ENCODE results near the gene PRR36.

Gene PRR36

GRCh38 chr19:7915250-7916102 lies 41.3 kb upstream of the PRR36 start:
- no peak for TF ChIP-seq CTCF (IDR thresholded peaks at IDR 0.05; ENCODE audit: extremely low read depth, missing control alignments)
- no peak for DNase-seq (ENCODE audit: low spot score)

- DNase-seq (ENCODE audit: low spot score), result no peak
Measured at GRCh38 chr19:7914598-7915045, 40.4 kb upstream of the PRR36 start, which contains the start of gene TGFBR3L. Gene TGFBR3L (plus strand): TSS chr19:7914830.

GRCh38 chr19:7914099-7914498 lies 39.9 kb upstream of the PRR36 start:
- no peak for DNase-seq (ENCODE audit: low spot score)
- no peak for TF ChIP-seq CTCF (IDR thresholded peaks at IDR 0.05; ENCODE audit: extremely low read depth, missing control alignments)

More at GRCh38 chr19:7914598-7915045, 40.4 kb upstream of the PRR36 start, which contains the start of gene TGFBR3L:
- no peak for TF ChIP-seq CTCF (IDR thresholded peaks at IDR 0.05; ENCODE audit: extremely low read depth, missing control alignments)

- no peak for DNase-seq (ENCODE audit: low spot score)
- no peak for TF ChIP-seq CTCF (IDR thresholded peaks at IDR 0.05; ENCODE audit: extremely low read depth, missing control alignments)
Measured at GRCh38 chr19:7913652-7914051, 39.5 kb upstream of the PRR36 start.

- no peak for DNase-seq (ENCODE audit: low spot score)
- TF ChIP-seq CTCF (IDR thresholded peaks at IDR 0.05; ENCODE audit: extremely low read depth, missing control alignments), result no peak
Measured at GRCh38 chr19:7912697-7913564, 38.7 kb upstream of the PRR36 start.

- no peak for TF ChIP-seq CTCF (IDR thresholded peaks at IDR 0.05; ENCODE audit: extremely low read depth, missing control alignments)
- no peak for DNase-seq (ENCODE audit: low spot score)
Measured at GRCh38 chr19:7912144-7912696, 38.0 kb upstream of the PRR36 start.

Data from GM20000 (cell line).